ENCODE measurements around the gene OR10G8. TPM values are rescaled to one million over a fixed set of nuclear protein-coding genes. Genes with fewer than 3 reads are reported as not detected.

Gene OR10G8
- total and polyA plus RNA-seq, 2 of the 8 experiments (the other 6 are each of a cell fraction or from before 2014, with no cell fraction given), result not detected

GRCh38 chr11:123979311-123979710 lies 47.3 kb upstream of the OR10G8 start (continued):
- TF ChIP-seq SIX5 (IDR thresholded peaks at IDR 0.05; ENCODE audit: low read depth, low read length), result no peak
- no peak for TF ChIP-seq TCF12 (IDR thresholded peaks at IDR 0.05; ENCODE audit: low read depth, low read length)
- no peak for TF ChIP-seq KDM1A (IDR thresholded peaks at IDR 0.05; ENCODE audit: borderline replicate concordance, low read length)
- TF ChIP-seq EGR1 (IDR thresholded peaks at IDR 0.05; ENCODE audit: borderline replicate concordance, low read depth, low read length), result no peak
- no peak for TF ChIP-seq BACH1 (IDR thresholded peaks at IDR 0.05; ENCODE audit: low read length)

All from H1 (cell line).